Neural cell (in vitro differentiated cells): ENCODE results near the gene IL1RL2. TPM values are rescaled to one million over a fixed set of nuclear protein-coding genes. Genes with fewer than 3 reads are reported as not detected.

ENCODE experiments used
- H2AFZ ChIP-seq: fragments of 200-600, 300-800 bp; sonication (generic), shearing (Covaris generic); 2 replicates; pipeline ENCODE4 v1.6.0; 2014; ENCODE audit warnings: low read depth, mild to moderate bottlenecking, antibody characterized with exemption, low read length, moderate library complexity
- H3F3A ChIP-seq: fragments of 200-600 bp; shearing (Covaris generic); 2 replicates; pipeline ENCODE4 v1.6.1; 2016; ENCODE audit warnings: mild to moderate bottlenecking, moderate library complexity, mixed read lengths, antibody characterized with exemption, low read length; ENCODE audit not compliant: insufficient read depth, poor library complexity, severe bottlenecking
- H3K27ac ChIP-seq: fragments of 200-600, 300-800 bp; sonication (generic), shearing (Covaris generic); 2 replicates; pipeline ENCODE4 v1.5.1; 2014; ENCODE audit warnings: mild to moderate bottlenecking, low read length, moderate library complexity
- H3K27me3 ChIP-seq: fragments of 300-800, 200-600 bp; sonication (generic), shearing (Covaris generic); 2 replicates; pipeline ENCODE4 v1.6.0; 2014; ENCODE audit warnings: mild to moderate bottlenecking, low read depth, low read length, moderate library complexity; ENCODE audit not compliant: insufficient read depth
- H3K36me3 ChIP-seq: fragments of 300-800, 200-600 bp; sonication (generic), shearing (Covaris generic); 2 replicates; pipeline ENCODE4 v1.5.1; 2014; ENCODE audit warnings: mild to moderate bottlenecking, antibody characterized with exemption, low read length, moderate library complexity; ENCODE audit not compliant: insufficient read depth
- H3K4me2 ChIP-seq: fragments of 300-800, 200-600 bp; sonication (generic), shearing (Covaris generic); 2 replicates; pipeline ENCODE4 v1.6.0; 2014; ENCODE audit warnings: mild to moderate bottlenecking, low read length
- H3K4me3 ChIP-seq: fragments of 300-800, 200-600 bp; sonication (generic), shearing (Covaris generic); 2 replicates; pipeline ENCODE4 v1.5.1; 2014; ENCODE audit warnings: mild to moderate bottlenecking, low read length, moderate library complexity
- H3K79me2 ChIP-seq: fragments of 200-600 bp; shearing (Covaris generic); replicated peaks from 2 replicates; pipeline ENCODE4 v1.6.0; 2014; ENCODE audit warnings: mild to moderate bottlenecking, low read length, moderate library complexity; ENCODE audit not compliant: insufficient read depth
- H3K9ac ChIP-seq: fragments of 300-800, 200-600 bp; sonication (generic), shearing (Covaris generic); 2 replicates; pipeline ENCODE4 v1.6.1; 2016; ENCODE audit warnings: mild to moderate bottlenecking, low read length, mixed read lengths
- H3K9me2 ChIP-seq: fragments of 200-600 bp; shearing (Covaris generic); 2 replicates; pipeline ENCODE4 v1.6.1; 2016; ENCODE audit warnings: mild to moderate bottlenecking, low read length, mixed read lengths; ENCODE audit not compliant: insufficient read depth
- H3K9me3 ChIP-seq: fragments of 200-600, 300-800 bp; sonication (generic), shearing (Covaris generic); 2 replicates; pipeline ENCODE4 v1.6.1; 2016; ENCODE audit warnings: mild to moderate bottlenecking, mixed run types, low read length, moderate library complexity, mixed read lengths
- H4K20me1 ChIP-seq: fragments of 200-600 bp; shearing (Covaris generic); 2 replicates; pipeline ENCODE4 v1.6.1; 2016; ENCODE audit warnings: mild to moderate bottlenecking, mixed run types; ENCODE audit not compliant: insufficient read depth
- EP300 ChIP-seq: fragments of 450-650 bp; conservative IDR thresholded peaks from 2 replicates; pipeline ENCODE4 v1.6.1; 2014; ENCODE audit warnings: antibody characterized with exemption, mild to moderate bottlenecking, moderate library complexity; ENCODE audit not compliant: poor library complexity, severe bottlenecking
- EZH2 ChIP-seq: fragments of 200-600, 300-800 bp; shearing (Covaris generic), sonication (generic); IDR thresholded peaks from 2 replicates; pipeline ENCODE4 v1.6.1; 2014; ENCODE audit warnings: antibody characterized with exemption, low read length, borderline replicate concordance, mild to moderate bottlenecking; ENCODE audit not compliant: insufficient read depth, poor library complexity, severe bottlenecking
- MXI1 ChIP-seq: fragments of 450-650 bp; conservative IDR thresholded peaks from 2 replicates; pipeline ENCODE4 v1.6.1; 2014; ENCODE audit warnings: antibody characterized with exemption, mild to moderate bottlenecking; ENCODE audit not compliant: poor library complexity, severe bottlenecking
- POLR2AphosphoS5 ChIP-seq: IDR thresholded peaks from 2 replicates; pipeline ENCODE4 v1.6.1; 2012
- RAD21 ChIP-seq: fragments of 450-650 bp; conservative IDR thresholded peaks from 2 replicates; pipeline ENCODE4 v1.6.1; 2014; ENCODE audit warnings: antibody characterized with exemption, mild to moderate bottlenecking, moderate library complexity
- REST ChIP-seq: IDR thresholded peaks from 2 replicates; pipeline ENCODE4 v1.6.1; 2012; ENCODE audit warnings: borderline replicate concordance
- SMC3 ChIP-seq: fragments of 450-650 bp; conservative IDR thresholded peaks from 2 replicates; pipeline ENCODE4 v1.6.1; 2014; ENCODE audit warnings: antibody characterized with exemption, mild to moderate bottlenecking, moderate library complexity; ENCODE audit not compliant: poor library complexity
- TAF1 ChIP-seq: IDR thresholded peaks from 2 replicates; pipeline ENCODE4 v1.6.1; 2012; ENCODE audit warnings: low read depth
- polyA plus RNA-seq: library from polyadenylated mRNA; depleted of rRNA; stranded (reverse); fragments of >200 nt; gene quantifications from 2 replicates; pipeline ENCODE4 v1.2.3, GENCODE V29; 2014
- TF ChIP-seq, protein P1 (sequence below): fragments of 450-650 bp; IDR thresholded peaks from 2 replicates; pipeline ENCODE4 v1.5.1; 2014; ENCODE audit warnings: antibody characterized with exemption, mild to moderate bottlenecking, moderate library complexity; ENCODE audit not compliant: poor library complexity, severe bottlenecking

IL1RL2 gene
- polyA plus RNA-seq, 1 donor from 2014 or later: not detected

- TF ChIP-seq, protein P1, sequence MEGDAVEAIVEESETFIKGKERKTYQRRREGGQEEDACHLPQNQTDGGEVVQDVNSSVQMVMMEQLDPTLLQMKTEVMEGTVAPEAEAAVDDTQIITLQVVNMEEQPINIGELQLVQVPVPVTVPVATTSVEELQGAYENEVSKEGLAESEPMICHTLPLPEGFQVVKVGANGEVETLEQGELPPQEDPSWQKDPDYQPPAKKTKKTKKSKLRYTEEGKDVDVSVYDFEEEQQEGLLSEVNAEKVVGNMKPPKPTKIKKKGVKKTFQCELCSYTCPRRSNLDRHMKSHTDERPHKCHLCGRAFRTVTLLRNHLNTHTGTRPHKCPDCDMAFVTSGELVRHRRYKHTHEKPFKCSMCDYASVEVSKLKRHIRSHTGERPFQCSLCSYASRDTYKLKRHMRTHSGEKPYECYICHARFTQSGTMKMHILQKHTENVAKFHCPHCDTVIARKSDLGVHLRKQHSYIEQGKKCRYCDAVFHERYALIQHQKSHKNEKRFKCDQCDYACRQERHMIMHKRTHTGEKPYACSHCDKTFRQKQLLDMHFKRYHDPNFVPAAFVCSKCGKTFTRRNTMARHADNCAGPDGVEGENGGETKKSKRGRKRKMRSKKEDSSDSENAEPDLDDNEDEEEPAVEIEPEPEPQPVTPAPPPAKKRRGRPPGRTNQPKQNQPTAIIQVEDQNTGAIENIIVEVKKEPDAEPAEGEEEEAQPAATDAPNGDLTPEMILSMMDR: no peak
- no peak overlapping the region for H3K9ac ChIP-seq
Measured at GRCh38 chr2:102194609-102195268, 7.9 kb downstream of the IL1RL2 start.

GRCh38 chr2:102197389-102198137 is 10.7 kb downstream of the IL1RL2 start:
- Histone ChIP-seq H3K9me3 (no peaks in the 10 kb centered on the region), H3K27ac (no peak overlapping the region), H4K20me1 (no peaks in the 10 kb centered on the region), H3K27me3 (no peaks in the 10 kb centered on the region), H3K4me2 (no peak overlapping the region), H3K9me2 (no peaks in the 10 kb centered on the region), H3F3A (no peaks in the 10 kb centered on the region), H3K9ac (no peak overlapping the region), H3K79me2 (no peaks in the 10 kb centered on the region), H2AFZ (no peak overlapping the region), H3K36me3 (no peaks in the 10 kb centered on the region), H3K4me3 (no peak overlapping the region)
- TF ChIP-seq REST: no peak
- no peak for TF ChIP-seq EZH2
- TF ChIP-seq SMC3: no peak

More at GRCh38 chr2:102194609-102195268, 7.9 kb downstream of the IL1RL2 start:
- Histone ChIP-seq H3K4me3 (no peak overlapping the region), H2AFZ (no peak overlapping the region), H3K79me2 (no peaks in the 10 kb centered on the region), H3F3A (no peaks in the 10 kb centered on the region), H3K4me2 (no peak overlapping the region), H3K9me2 (no peaks in the 10 kb centered on the region), H3K27ac (no peak overlapping the region), H3K9me3 (no peaks in the 10 kb centered on the region), H3K27me3 (no peaks in the 10 kb centered on the region), H4K20me1 (no peaks in the 10 kb centered on the region), H3K36me3 (no peaks in the 10 kb centered on the region)

GRCh38 chr2:102200539-102200938 is 13.7 kb downstream of the IL1RL2 start:
- Histone ChIP-seq H2AFZ (no peak overlapping the region), H3K4me3 (no peak overlapping the region)
- TF ChIP-seq EP300 (no peak), MXI1 (no peak), RAD21 (no peak), POLR2AphosphoS5 (no peak), EZH2 (no peak), TAF1 (no peak), SMC3 (no peak), REST (no peak)
- TF ChIP-seq, protein P1: no peak

More at GRCh38 chr2:102200539-102200938, 13.7 kb downstream of the IL1RL2 start:
- no peaks in the 10 kb centered on the region for H3K36me3 ChIP-seq
- no peak overlapping the region for H3K27ac ChIP-seq
- H3K27me3 ChIP-seq: no peaks in the 10 kb centered on the region
- no peaks in the 10 kb centered on the region for H3K79me2 ChIP-seq
- no peaks in the 10 kb centered on the region for H3K9me2 ChIP-seq
- H4K20me1 ChIP-seq: no peaks in the 10 kb centered on the region
- no peak overlapping the region for H3K4me2 ChIP-seq
- H3K9ac ChIP-seq: no peak overlapping the region
- no peaks in the 10 kb centered on the region for H3K9me3 ChIP-seq
- no peaks in the 10 kb centered on the region for H3F3A ChIP-seq
